Measurements from ENCODE around the gene TENT4A.

TENT4A gene

DNA sequence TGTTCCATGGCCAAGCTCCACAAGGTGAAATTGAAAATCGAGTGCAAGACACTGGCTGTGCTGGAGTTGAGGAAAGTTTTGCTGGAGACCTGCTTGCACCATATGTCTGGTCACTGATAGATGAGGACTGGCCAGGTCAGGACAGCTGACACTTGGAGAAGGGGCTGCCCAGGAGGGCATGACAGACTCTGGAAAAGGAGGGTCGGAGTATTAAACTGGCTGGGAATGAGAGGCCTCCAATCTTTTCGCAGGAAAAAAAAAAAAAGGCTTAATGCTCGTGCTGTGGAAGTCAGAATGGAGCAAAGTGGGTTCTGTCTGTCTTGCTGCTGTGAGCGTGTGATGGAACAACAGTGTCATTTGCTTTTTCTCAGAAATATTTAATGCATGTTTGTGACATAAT lies 5.5 kb downstream of the TENT4A start:
- no peak for DNase-seq

DNA sequence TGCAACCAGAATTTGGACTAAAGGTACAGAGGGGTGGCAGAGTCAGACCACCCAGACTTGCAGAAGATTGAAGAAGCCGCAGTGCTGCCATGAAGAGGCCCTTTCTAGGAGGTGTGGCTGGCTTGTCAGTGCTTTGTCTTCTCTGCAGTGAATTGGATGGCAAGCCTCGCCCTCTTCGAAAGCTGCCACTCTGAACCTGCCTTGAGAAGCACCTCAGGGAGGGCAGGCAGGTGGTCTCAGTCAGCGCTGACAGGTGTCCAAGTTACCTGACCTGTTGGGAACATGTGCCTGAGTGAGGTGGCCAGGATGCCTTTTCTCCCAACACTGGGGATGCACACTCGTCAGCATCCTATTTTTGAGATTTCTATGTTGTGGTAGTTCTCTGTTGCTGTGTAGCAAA lies 6.2 kb downstream of the TENT4A start:
- no peak for DNase-seq

DNA sequence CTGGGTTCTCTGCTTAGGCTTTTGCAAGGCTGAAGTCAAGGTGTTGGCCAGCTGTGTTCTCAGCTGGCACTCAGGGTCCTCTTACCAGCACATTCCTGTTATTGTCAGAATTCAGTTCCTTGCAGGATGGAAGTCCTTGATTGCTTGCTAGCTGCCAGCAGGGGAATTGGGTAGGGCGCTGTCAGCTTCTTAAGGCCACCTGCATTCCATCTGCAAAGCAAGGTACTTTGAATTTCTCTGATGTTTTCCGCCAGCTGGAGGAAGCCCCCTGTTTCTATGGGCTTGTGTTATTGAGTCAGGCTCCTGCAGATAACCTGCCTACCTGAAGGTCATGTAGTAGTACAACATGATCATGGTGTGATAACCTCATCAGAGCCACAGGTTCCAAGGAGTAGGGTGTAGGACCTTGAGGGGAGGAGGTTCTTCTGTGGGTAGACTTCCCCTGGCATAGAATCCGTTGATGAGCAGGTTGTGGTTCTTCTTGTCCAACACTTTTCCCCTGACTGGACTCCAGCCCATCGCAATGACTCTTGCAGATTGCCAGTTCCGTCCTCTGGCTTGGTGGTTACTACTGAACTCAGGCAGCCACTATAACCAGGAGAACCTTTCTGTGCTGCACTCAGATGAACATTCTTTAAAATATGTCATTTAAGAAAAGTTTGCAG lies 6.8 kb downstream of the TENT4A start:
- no peak for DNase-seq

DNA sequence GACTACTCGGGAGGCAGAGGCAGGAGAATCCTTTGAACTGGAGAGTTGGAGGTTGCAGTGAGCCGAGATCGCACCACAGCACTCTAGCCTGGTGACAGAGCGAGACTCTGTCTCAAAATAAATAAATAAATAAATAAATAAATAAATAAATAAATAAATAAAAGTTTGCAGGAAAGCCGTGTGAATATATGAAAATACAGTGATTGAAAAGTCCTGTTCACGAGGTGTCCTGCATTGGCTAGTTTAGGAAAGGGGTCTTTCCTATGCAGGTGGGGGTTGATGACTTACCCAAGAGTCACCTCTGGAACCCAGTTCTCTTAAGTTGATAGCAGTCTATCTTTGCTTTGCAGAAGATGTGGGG lies 7.3 kb downstream of the TENT4A start:
- DNase-seq: no peak

DNA sequence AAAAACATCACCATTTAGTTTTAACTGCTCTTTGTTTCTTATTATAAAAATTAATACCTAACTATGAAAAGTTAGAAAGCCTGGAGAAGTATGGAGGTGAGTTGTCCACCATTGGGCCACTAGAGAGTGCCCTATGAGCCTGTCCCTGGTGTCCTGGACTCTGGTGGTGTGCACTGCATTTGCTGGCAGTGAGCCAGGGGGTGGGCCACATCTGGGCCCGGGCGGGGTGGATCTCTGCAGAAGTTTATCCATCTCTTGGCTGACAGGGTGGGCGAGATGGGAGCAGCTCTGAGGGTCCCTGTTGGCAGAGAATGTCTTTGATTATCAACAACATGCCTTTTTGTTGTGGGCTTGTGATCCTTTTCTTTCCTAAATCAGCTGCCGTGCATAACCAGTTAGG lies 8.2 kb downstream of the TENT4A start:
- DNase-seq: no peak

DNA sequence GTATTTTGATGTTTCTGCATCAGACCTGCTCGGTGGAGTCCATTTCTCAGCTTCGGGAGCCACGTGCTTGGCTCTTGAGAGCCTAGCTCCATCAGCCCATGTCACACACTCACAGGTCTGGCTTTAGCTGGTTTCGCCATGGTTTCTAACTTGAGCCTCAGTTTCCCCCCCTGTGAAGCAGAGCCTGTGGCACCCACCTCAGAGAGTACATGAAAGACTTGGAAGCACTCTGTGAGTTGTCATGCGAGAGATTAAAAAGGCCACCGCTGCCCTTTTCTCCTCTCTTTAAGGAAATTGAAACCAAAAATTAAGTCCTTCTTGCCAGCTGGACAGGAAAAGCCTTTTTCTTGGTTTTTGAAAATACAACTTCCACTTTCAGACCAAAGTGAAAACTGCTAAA lies 8.8 kb downstream of the TENT4A start:
- no peak for DNase-seq

DNA sequence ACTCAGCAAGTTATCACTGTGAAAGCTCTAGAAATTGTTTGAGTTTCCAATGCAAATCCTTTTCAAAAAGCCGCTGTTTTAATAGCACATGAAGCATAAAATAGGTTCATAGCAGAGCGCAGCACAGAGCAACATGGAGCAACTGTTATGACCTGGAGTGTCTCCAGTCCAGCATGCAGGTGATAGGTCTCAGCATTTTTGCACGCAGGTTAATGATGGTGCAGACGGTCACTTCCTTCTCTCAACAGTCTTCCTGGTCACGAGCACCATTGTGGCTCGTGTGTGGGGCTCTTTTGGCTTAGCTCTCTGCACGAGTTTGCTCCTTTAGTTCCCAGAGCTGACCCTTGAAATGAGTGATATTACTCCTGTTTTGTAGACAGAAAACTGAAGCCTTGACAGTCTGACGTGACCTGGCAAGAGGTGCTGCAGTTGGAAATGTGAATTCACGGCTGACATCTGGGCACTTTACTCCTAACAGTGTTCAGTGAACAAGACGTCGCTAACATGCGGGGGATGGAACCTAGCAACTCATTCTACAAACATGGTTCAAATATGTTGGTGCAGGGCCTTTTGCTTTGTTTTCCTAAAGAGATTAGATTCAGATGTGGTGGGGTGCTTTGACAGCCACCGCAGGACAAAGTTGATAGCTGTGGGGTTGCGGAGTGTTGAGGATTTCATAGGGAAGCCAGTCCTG lies 10.0 kb downstream of the TENT4A start:
- DNase-seq: no peak

DNA sequence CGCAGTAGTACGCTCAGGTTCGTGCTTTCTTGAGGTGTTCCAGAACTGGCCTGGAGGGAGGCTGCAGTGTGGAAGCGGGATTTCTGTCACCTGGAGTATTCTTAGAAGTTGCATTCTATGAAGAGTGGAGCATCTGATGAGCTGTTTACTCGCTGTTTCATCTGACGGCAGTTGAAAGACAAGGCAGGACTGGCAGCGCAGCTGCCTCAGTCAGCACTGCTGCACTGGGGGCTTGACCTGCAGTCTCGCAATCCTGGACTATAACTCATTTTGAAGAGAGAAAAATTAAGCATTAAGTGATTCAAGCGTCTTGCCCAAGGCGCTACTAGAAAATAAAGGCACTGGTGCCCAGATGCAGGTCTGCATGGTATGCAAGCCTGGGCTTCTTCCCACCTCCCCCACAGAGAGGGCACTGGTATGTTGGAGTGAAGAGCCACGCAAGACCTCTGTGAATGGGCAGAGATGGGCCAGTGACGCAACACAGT lies 10.6 kb downstream of the TENT4A start:
- no peak for DNase-seq

DNA sequence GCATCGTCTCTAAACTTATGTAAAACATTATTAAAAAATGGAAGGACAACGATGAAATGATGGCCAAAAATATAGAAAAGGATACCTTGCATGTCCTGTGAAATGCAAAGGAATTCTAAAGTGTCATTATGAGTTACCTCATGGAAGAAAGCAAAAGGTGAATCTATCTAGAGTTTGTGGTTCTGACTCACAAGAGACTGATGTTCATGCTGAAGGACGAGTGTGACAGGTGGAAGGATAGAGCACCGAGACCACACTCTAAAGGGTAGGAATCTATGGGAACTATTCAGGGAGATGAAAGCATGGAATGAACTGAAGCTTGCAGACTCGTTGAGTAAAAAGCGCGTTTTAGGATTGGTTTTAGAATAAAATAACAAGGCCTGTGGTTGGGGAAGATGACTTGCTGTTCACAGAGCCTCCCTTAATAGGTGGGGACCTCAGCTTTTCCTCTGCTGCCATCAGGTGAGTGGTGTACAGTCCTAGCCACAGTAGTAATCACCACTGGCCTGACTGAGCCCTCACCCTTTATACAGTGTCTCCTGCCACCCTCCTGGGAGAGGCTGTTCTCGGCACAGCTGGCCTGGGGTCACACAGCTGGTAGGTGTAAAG lies 11.2 kb downstream of the TENT4A start:
- DNase-seq: no peak

DNA sequence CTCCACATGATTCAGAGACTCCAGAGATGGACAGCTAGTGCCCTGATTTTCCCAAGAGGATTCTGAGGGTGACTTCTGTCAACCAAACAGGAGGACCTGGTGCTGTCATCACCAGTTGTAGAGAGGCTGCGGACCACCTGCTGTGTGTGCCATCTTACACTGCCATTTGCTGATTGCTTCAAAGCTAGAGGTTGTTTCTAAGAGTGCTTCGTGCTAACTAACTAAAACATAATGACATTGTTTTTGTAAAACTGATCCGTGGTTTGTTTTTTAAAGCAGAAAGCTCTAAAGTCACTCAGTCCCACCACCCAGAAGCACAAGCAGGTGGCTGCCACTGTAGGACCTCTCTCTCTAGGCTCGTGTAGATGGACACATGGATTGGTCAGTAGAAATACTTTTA lies 12.2 kb downstream of the TENT4A start:
- DNase-seq: no peak

DNA sequence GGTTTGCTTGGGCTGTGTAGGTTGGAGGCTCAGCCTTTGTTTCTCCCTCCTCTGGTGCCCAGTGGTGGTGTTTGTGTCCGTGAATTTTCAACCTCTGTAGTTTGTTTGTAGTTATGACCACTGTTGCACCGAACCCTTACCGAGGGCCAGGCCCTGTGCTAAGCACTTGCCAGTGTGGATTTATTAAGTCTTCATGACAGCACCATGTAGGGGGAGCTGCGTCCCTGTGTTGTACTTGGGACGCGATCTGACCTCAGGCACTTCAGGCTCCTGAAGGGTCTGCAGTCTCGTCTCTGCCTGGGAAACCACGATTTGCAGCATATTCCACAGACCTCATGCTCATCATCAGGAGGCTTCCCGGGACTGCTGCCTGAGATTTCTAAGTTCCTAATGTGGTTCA lies 12.8 kb downstream of the TENT4A start:
- DNase-seq: no peak

DNA sequence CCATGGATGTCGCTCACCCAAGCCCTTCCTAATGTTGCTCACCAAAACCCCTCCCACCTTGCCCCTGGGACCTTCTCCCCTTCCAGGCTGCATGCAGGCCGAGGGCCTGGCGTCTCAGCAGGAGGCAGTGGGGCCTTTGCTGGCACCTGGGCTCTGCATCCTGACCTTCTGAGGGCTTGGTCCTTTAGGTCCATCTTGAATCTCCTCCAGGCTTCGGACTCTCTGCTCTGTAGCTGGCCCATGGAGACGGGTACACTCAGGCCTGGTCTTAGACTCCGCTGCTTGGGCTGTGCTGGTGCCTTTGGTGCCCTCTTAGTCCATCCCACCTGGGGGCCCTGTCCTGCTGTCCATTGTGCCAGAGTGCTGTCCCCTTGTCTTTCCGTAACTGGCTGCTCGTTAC lies 14.0 kb downstream of the TENT4A start:
- DNase-seq: no peak

DNA sequence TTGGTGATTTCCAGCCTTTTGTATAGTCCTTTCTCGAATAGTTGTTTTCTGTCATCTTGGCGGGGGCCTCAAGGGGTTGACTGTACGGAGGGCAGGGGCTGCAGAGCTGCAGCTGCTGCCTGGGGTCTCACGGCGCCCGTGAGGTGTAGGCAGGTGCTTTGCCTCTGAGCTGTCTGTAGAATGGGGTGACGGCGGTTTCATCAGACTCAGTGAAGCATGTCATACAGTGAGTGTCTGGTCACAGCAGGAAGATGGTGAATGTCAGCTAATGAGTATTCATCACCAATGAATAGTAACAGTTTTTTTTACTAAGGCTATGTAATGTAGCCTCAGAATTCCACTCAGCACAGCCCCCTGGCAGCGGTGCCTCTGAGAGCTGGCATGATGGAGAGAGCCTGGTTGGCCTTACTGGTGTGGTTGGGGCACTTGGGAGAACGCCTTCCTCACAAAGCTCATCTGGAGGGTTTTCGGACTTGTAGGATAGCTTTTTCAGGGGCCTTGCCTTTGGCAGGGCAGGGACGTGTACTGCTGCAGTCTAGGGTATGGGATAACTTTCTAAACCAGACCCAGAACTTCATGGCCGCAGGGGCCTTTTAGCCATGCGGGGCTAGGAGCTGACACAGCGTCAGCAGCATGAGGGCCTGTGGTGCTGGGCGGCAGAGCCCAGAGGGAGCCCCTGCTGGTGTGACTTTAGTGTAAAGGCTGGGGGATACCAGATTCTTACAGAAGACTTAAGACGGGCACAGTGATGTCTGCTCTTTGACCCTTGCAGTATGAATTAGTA lies 15.0 kb downstream of the TENT4A start:
- DNase-seq: no peak

DNA sequence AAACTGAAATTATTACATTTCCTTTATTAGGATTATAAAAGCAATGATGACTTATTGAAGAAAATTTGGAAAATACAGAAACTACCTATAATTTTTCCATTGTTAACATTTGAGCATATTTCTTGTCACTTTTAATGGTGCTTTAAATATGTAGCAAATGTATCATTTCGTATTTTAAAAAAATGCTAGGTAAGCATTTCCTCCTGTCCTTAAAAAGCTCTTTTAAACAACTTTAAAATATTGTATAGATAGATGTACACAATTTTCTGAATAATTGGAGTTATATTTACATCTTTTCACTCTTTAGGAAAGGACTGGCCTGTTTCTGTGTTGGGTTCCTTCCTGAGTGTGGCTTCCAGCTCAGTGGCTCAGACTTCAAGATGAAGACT lies 15.6 kb downstream of the TENT4A start:
- DNase-seq: no peak

DNA sequence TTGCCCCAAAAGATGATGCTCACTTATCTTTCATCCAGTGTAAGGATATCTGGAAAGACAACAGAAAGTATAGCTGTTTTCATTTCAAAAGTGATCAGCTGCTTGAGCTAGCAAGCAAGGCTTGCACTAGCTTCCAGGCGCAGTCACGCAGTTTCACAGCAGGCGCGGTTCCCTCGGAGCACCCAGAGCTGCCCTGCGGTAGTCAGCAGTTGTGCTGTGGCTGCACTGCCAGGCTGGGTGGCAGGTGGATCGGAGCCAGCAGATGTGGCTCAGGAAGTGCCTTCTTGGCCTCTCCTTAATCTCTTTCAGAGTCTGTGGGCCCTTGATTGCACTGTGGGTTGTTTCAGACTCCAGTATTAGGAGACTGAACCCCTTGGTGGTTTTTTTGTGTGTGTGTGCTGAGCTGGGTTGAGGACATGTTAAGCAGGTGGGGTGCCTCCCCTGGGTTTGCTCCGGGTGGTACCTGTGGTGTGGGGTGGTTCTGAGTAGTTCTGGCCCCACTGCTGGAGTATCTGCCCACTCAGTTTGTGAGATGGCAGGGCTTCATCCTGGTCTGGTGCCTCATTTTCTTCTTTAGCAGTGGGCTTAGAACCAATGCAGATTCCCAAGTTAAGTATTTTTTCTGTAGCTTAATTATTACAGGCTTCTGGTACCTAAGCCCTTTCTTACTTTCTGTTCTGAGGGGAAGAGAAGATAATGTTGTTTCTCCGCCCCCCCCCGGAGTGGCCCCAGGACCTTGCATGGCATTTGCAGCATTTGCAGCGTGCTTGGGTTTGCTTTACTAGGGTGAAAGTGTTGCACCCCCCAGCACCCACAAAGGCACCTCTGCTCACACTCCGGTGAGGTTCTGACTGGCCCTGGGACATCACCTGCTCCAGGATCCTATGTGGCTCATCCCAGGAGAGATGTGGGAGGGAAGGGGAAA lies 16.4 kb downstream of the TENT4A start:
- DNase-seq: no peak

DNA sequence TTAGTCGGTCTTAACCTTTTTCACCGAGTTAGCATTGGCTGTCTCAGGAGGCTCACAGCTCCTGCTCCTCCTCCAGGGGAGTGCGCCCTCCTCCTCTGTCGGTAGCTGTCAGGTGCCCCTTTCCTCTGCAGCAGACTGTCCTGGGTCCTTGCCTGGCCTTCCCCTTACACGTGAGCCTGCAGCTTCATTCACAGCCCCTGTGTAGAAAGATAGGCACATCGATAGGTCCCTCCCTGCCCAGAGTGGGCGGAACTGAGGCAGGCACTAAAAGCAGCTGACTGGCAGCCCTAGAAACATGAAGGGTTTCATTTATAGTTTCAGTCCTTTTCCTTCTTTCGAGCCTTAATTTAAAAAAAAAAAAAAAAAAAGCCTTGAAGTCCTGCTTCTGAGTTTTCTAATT lies 17.2 kb downstream of the TENT4A start:
- no peak for DNase-seq

DNA sequence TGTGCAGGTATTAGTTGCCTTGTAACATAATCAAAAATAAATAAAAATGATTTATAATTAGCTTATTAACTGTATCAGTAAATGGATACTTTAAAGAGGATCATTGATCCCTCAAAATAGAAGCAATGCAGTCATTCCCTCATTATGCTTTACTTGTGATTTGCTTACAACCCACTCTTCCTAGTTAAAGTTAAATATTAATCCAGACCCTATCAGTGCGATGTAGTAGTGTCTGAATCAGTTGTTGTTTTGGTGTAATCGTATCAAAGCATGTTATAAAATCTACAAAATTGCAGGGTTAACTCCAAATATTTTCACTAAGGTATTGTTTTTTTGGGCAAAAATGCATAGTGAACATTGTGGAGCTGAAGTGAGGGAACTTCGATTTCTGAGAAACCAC lies 17.6 kb downstream of the TENT4A start:
- DNase-seq: no peak

DNA sequence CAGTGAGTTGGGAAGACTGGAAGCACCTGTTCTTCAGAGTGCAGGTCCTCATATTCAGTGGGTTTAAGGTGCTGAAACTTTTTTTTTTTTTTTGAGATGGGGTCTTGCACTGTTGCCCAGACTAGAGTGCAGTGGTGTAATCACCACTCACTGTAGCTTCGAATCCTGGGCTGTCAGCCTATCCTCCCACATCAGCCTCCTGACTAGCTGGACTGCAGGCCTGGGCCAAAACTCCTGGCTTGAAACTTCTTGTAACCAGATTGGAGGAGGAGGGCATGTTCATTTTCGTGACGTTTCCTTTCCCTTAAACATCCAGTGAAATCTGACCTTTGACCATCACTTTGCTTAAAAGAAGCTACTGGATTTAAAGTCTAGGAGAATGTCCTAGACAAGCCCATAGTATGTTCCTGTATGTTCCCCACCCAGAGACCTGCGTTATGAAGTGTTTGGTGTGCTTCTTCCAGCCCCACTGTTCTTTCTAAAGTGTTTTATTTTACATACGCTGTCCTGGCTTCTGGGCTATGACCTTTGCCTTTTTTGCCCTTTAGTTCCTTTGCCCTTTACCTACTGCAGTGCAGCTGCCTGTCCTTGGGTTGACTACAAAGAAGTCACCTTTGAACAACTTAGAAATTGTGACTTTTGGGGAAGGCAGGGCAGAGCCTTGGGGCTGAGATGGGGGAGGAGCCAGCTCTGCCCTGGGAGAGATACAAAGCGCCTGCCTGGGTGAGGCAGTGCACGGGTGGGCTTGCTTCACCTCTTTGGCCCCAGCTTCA lies 18.4 kb downstream of the TENT4A start:
- DNase-seq: no peak

DNA sequence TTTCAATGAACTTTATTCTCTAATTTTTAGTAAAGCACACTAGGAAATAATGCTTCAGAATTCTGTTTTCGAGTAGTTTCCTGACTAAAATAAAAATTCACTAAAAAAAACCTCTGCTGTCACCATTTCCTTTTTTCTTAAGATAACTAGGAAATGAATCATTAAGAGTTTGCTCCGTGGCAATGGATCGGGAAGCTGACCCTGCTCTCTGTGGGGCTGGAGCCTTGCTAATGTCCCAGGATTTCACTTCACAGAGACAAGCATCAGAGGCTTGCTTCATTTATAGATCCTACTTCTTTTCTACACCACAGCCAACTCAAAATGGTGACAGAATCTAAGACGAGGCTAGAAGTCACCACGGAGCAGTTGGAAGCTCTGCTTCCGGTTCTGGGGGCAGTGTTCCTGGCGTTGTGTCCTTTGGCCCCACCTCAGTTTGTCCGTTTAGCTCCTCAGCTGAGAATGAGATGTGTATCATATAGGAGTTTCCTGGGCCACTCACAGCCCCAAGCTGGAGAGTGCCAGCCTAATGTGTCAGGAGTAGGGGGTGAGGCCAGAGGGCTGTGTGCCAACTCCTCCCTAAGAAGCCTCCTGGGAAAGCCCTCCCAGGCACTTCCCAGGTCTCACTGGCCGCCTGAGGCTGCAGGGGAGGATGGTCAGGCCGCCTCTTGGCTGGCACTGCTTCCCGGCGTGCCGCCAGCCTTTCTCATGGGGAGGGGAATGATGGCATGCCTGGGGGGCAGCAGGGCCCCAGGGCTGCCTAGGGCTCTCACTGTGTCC lies 19.6 kb downstream of the TENT4A start:
- DNase-seq: no peak

DNA sequence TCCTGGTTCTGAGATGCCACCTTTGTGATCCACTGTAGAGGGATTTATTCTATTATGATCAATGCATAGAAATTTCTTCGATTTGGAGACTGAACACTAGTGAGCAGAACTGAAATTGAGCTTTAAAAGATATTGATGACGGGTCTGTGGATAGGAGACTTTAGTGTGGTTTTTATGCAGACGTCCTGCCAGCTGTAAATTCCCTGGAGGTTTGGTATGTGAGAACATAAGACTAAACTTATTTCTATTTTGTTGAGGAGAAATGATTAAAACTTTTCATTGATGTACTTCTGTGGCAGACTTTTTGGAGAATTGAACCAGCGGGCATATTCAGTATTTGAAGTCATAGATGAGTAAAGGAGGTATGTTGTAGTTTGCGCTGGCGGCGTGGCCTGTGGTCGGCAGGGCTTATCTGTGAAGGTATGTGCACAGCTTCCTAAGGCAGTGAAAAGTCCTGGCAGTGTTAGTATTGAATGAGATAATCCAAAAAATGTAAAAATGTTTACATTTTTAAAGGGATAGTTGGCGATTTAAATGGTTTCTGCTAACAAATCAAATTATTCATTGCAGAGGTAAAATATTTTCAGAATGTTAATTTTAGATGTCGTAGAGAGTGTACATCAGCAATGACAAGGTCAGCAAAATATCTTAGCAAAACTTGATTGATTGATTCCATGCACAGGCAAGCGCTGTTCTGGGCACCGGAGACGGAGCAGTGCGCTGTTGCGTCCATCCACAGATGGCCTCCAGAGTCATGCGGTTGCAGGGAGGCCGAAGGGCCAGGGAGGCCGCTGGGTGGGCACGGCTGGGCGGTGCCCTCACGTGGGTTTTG lies 20.4 kb downstream of the TENT4A start:
- DNase-seq: no peak

Data from NCI-H2029 treated with DMSO at 0.1 percent for 48 hours (cell line).